ENCODE measurements around the gene DHX9.

The DHX9 gene

DNA sequence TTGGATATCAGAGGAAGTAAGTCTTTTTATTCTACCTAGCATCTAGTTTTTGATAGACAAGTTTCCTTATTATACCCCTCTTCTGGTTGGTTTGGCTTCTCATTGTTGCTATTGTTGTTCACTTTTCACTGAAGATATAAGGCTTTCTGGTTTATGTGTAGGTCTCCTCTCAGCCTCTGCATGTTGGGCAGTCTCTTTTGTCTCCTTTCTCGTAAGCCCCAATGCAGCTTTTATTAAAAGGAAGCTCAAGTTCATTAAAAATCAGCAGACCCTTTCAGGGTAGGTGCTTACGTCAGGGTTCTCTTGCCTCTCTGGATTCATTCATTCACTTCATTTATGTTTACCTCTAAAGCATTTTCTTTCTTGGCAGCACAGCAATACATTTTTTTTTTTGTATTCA, 4.8 kb upstream of the DHX9 start:
- no peaks in the 10 kb centered on the region for H3K27me3 ChIP-seq (ENCODE audit: control insufficient read depth, low read length)
- H3K36me3 ChIP-seq (ENCODE audit: control insufficient read depth, low read length) = no peaks in the 10 kb centered on the region
- H3K9me2 ChIP-seq (replicated peaks; ENCODE audit: control insufficient read depth, low read length) = no peaks in the 10 kb centered on the region
- no peak overlapping the region for H3K27ac ChIP-seq (ENCODE audit: low read depth, low read length)
- H3K4me2 ChIP-seq (ENCODE audit: low read length) = no peak overlapping the region
- no peak overlapping the region for H3K4me3 ChIP-seq (ENCODE audit: low read length)
- no peaks in the 10 kb centered on the region for H3K9me3 ChIP-seq (ENCODE audit: control insufficient read depth, insufficient read depth, low read length)
- H3K79me2 ChIP-seq (ENCODE audit: control insufficient read depth, low read length) = peaks cover 2% of the 10 kb centered on the region
- H3F3A ChIP-seq (ENCODE audit: control insufficient read depth, insufficient read depth) = no peaks in the 10 kb centered on the region
- peaks cover 9% of the 10 kb centered on the region for H3K4me1 ChIP-seq (ENCODE audit: control insufficient read depth, low read length)
- TF ChIP-seq, protein P1, sequence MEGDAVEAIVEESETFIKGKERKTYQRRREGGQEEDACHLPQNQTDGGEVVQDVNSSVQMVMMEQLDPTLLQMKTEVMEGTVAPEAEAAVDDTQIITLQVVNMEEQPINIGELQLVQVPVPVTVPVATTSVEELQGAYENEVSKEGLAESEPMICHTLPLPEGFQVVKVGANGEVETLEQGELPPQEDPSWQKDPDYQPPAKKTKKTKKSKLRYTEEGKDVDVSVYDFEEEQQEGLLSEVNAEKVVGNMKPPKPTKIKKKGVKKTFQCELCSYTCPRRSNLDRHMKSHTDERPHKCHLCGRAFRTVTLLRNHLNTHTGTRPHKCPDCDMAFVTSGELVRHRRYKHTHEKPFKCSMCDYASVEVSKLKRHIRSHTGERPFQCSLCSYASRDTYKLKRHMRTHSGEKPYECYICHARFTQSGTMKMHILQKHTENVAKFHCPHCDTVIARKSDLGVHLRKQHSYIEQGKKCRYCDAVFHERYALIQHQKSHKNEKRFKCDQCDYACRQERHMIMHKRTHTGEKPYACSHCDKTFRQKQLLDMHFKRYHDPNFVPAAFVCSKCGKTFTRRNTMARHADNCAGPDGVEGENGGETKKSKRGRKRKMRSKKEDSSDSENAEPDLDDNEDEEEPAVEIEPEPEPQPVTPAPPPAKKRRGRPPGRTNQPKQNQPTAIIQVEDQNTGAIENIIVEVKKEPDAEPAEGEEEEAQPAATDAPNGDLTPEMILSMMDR (IDR thresholded peaks at IDR 0.05; ENCODE audit: low read depth, low read length, poor library complexity, severe bottlenecking) = no peak
- no peak for TF ChIP-seq EZH2phosphoT487 (IDR thresholded peaks at IDR 0.05; ENCODE audit: borderline replicate concordance, low read length)
- no peaks in the 10 kb centered on the region for H4K20me1 ChIP-seq (ENCODE audit: control insufficient read depth, insufficient read depth, low read depth, low read length)

DNA sequence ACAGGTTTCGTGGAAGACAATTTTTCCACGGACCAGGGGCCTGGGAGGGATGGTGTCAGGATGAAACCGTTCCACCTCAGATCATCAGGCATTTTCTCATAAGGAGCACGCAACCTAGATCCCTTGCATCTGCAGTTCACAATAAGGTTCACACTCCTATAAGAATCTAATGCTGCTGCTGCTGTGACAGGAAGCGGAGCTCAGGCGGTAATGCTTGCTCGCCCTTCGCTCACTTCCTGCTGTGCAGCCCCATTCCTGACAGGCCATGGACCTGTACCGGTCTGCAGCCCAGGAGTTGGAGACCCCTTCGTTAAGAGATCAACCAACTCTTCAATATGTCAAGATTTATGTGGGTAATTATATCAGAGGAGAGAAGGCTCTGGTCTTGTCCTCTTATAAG, 3.3 kb upstream of the DHX9 start:
- TF ChIP-seq, protein P1 (IDR thresholded peaks at IDR 0.05; ENCODE audit: low read depth, low read length, poor library complexity, severe bottlenecking) = no peak
- TF ChIP-seq EZH2phosphoT487 (IDR thresholded peaks at IDR 0.05; ENCODE audit: borderline replicate concordance, low read length) = no peak
- H3K9me3 ChIP-seq (ENCODE audit: control insufficient read depth, insufficient read depth, low read length) = no peaks in the 10 kb centered on the region
- no peak overlapping the region for H3K27ac ChIP-seq (ENCODE audit: low read depth, low read length)
- H3K27me3 ChIP-seq (ENCODE audit: control insufficient read depth, low read length) = no peaks in the 10 kb centered on the region
- no peaks in the 10 kb centered on the region for H3F3A ChIP-seq (ENCODE audit: control insufficient read depth, insufficient read depth)
- H3K4me3 ChIP-seq (ENCODE audit: low read length) = no peak overlapping the region
- H3K79me2 ChIP-seq (ENCODE audit: control insufficient read depth, low read length) = peaks cover 17% of the 10 kb centered on the region
- no peaks in the 10 kb centered on the region for H3K9me2 ChIP-seq (replicated peaks; ENCODE audit: control insufficient read depth, low read length)
- peaks cover 10% of the 10 kb centered on the region for H4K20me1 ChIP-seq (ENCODE audit: control insufficient read depth, insufficient read depth, low read depth, low read length)
- peaks cover 13% of the 10 kb centered on the region for H3K36me3 ChIP-seq (ENCODE audit: control insufficient read depth, low read length)
- H3K4me2 ChIP-seq (ENCODE audit: low read length) = no peak overlapping the region
- peaks cover 6% of the 10 kb centered on the region for H3K4me1 ChIP-seq (ENCODE audit: control insufficient read depth, low read length)

DNA sequence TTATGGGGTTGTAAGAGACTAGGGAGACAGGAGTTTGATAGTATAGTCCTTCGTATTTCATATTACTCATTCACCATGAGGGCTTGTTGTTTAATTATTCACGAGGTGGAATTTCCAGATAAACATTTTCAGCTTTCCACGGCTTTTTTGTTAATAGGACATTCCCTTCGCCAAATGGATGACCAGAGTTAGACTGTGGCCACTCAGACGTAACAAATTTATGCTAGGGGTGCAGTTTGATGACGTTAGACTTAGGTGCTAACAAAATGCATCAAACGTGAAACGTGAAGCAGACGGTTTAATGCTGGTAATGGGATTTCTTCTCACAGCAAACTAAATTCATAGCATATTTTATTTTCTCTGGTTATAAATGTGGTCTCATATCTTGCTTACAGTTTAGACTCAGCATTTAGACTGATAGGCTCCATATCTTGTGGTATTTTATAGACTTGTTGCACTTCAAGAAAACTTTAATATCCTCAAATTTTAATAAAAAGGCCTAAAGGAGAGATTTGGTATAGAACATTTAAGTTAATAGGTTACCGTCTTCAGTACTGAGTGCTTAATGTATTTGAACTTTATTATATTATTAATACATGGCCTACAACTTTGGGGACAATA, 2.3 kb downstream of the DHX9 start:
- Histone ChIP-seq H3K79me2 (ENCODE audit: control insufficient read depth, low read length) (peaks cover 74% of the 10 kb centered on the region), H3K27me3 (ENCODE audit: control insufficient read depth, low read length) (no peaks in the 10 kb centered on the region), H3K9me3 (ENCODE audit: control insufficient read depth, insufficient read depth, low read length) (no peaks in the 10 kb centered on the region), H3K4me2 (ENCODE audit: low read length) (peak overlapping the region; percentile 89), H3K4me1 (ENCODE audit: control insufficient read depth, low read length) (peaks cover 27% of the 10 kb centered on the region), H3K27ac (ENCODE audit: low read depth, low read length) (no peak overlapping the region), H3F3A (ENCODE audit: control insufficient read depth, insufficient read depth) (0 out of 2 replicates have a peak, but pooled peaks cover 4% of the 10 kb centered on the region), H3K36me3 (ENCODE audit: control insufficient read depth, low read length) (peaks cover 70% of the 10 kb centered on the region), H4K20me1 (ENCODE audit: control insufficient read depth, insufficient read depth, low read depth, low read length) (peaks cover 48% of the 10 kb centered on the region), H3K4me3 (ENCODE audit: low read length) (peak overlapping the region; percentile 82), H3K9me2 (replicated peaks; ENCODE audit: control insufficient read depth, low read length) (no peaks in the 10 kb centered on the region)
- TF ChIP-seq, protein P1 (IDR thresholded peaks at IDR 0.05; ENCODE audit: low read depth, low read length, poor library complexity, severe bottlenecking) = no peak
- TF ChIP-seq EZH2phosphoT487 (IDR thresholded peaks at IDR 0.05; ENCODE audit: borderline replicate concordance, low read length) = no peak

All from DOHH2 (cell line).